ENCODE data around the gene ASPHD2. TPM values are rescaled to one million over a fixed set of nuclear protein-coding genes. Genes with fewer than 3 reads are reported as not detected.

The ASPHD2 gene
- total and polyA plus RNA-seq, 10 of the 15 experiments (the other 5 are each of a cell fraction or from before 2014, with no cell fraction given), result 1.6 to 10.6 (median 5.2) TPM

DNA sequence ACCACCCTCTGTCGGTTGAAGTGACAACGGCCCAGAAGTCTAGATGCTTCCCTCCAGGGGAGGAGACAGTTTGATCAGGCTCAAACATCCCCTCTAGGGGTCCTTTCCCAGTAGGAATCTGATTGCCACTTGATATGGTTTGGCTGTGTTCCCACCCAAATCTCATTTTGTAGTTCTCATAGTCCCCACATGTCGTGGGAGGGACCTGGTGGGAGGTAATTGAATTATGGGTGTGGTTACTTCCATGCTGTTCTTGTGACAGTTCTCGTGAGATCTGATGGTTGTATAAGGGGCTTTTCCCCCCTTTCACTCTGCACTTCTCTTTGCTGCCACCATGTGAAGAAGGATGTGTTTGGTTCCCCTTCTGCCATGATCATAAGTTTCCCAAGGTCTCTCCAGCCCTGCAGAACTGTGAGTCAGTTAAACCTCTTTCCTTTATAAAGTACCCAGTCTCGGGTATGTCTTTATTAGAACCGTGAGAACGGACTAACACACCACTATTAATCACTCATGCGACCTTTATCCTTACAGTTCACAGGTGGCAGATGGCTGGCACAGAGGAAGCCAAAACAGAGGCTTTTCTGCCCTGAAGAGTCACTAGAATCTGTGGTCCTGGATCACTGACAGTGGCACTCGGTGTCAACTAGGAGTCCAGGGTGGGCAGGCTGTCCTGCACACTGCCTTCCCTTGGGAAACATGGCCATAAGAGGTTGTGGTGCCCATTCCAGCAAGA, 21.6 kb downstream of the ASPHD2 start:
- Histone ChIP-seq H2AFZ (ENCODE audit: control insufficient read depth, low read depth, low read length) (no peak overlapping the region), H3K4me3 (no peak overlapping the region), H3K27ac (ENCODE audit: control insufficient read depth, insufficient read depth) (no peak overlapping the region), H3K79me2 (ENCODE audit: control insufficient read depth, insufficient read depth, low read length) (no peaks in the 10 kb centered on the region), H3K4me1 (ENCODE audit: control insufficient read depth, insufficient read depth, low read length) (no peaks in the 10 kb centered on the region), H3K27me3 (replicated peaks in 1 of 2; ENCODE audit: control insufficient read depth in 2 of 2, insufficient read depth in 2 of 2, low read length in 1 of 2) (no peaks in the 10 kb centered on the region), H3K9me3 (replicated peaks; ENCODE audit: control insufficient read depth, insufficient read depth, low read length) (no peaks in the 10 kb centered on the region), H3K4me2 (ENCODE audit: control insufficient read depth, insufficient read depth) (no peak overlapping the region), H4K20me1 (ENCODE audit: control insufficient read depth, insufficient read depth) (0 out of 2 replicates have a peak, but pooled peaks cover 3% of the 10 kb centered on the region), H3K9ac (ENCODE audit: control insufficient read depth, insufficient read depth, low read length) (no peak overlapping the region), H3K36me3 (ENCODE audit: control insufficient read depth in 2 of 2, insufficient read depth in 2 of 2, low read length in 1 of 2) (peaks cover 7 to 17% of the 10 kb centered on the region in 2 experiments)
- ChIA-PET POLR2A (no interaction called here), CTCF (no interaction called here), RAD21 (ENCODE audit: unreplicated experiment) (no interaction called here), SMC1A (ENCODE audit: uncharacterized antibody, unreplicated experiment) (interaction anchor here (1.8 kb wide), 1 partner anchor 15 kb away, joined by 4 read pairs; no protein-coding TSS in a partner anchor)
- in situ Hi-C loops (cut with MboI), result no loop called here
- FAIRE-seq (no peak), ATAC-seq (no peak), DNase-seq (ENCODE audit: low read depth, low spot score) (no peak)
- WGBS (ENCODE audit: insufficient coverage, insufficient replicate concordance, low lambda C conversion rate, missing lambda C conversion rate), result 89% methylated on average over 9 of the region's 9 CpGs
- TF ChIP-seq, protein P1, sequence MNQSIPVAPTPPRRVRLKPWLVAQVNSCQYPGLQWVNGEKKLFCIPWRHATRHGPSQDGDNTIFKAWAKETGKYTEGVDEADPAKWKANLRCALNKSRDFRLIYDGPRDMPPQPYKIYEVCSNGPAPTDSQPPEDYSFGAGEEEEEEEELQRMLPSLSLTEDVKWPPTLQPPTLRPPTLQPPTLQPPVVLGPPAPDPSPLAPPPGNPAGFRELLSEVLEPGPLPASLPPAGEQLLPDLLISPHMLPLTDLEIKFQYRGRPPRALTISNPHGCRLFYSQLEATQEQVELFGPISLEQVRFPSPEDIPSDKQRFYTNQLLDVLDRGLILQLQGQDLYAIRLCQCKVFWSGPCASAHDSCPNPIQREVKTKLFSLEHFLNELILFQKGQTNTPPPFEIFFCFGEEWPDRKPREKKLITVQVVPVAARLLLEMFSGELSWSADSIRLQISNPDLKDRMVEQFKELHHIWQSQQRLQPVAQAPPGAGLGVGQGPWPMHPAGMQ (IDR thresholded peaks at IDR 0.05; ENCODE audit: borderline replicate concordance), result no peak
- TF ChIP-seq RUNX3 (IDR thresholded peaks at IDR 0.05; ENCODE audit: low read length), result no peak
- TF ChIP-seq MEF2A (IDR thresholded peaks at IDR 0.05; ENCODE audit: insufficient read depth, low read depth, low read length), result no peak
- no peak for TF ChIP-seq RFX5 (IDR thresholded peaks at IDR 0.05; ENCODE audit: low read depth, low read length)
- no peak for TF ChIP-seq STAT1 (conservative IDR thresholded peaks at IDR 0.05)
- no peak for TF ChIP-seq SUPT20H (IDR thresholded peaks at IDR 0.05; ENCODE audit: borderline replicate concordance, control insufficient read depth, low read depth, low read length)
- no peak for TF ChIP-seq ZBTB33 (IDR thresholded peaks at IDR 0.05)
- TF ChIP-seq JUNB (IDR thresholded peaks at IDR 0.05), result no peak
- no peak for TF ChIP-seq MYC (IDR thresholded peaks at IDR 0.05; ENCODE audit: insufficient read depth, insufficient read length, insufficient replicate concordance, low read length, severe bottlenecking)
- TF ChIP-seq NR2F1 (conservative IDR thresholded peaks at IDR 0.05), result no peak
- TF ChIP-seq HCFC1 (IDR thresholded peaks at IDR 0.05; ENCODE audit: low read length), result no peak
- TF ChIP-seq, protein P2, sequence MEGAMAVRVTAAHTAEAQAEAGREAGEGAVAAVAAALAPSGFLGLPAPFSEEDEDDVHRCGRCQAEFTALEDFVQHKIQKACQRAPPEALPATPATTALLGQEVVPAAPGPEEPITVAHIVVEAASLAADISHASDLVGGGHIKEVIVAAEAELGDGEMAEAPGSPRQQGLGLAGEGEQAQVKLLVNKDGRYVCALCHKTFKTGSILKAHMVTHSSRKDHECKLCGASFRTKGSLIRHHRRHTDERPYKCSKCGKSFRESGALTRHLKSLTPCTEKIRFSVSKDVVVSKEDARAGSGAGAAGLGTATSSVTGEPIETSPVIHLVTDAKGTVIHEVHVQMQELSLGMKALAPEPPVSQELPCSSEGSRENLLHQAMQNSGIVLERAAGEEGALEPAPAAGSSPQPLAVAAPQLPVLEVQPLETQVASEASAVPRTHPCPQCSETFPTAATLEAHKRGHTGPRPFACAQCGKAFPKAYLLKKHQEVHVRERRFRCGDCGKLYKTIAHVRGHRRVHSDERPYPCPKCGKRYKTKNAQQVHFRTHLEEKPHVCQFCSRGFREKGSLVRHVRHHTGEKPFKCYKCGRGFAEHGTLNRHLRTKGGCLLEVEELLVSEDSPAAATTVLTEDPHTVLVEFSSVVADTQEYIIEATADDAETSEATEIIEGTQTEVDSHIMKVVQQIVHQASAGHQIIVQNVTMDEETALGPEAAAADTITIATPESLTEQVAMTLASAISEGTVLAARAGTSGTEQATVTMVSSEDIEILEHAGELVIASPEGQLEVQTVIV (IDR thresholded peaks at IDR 0.05; ENCODE audit: borderline replicate concordance, partially characterized antibody), result no peak
- no peak for TF ChIP-seq BACH1 (IDR thresholded peaks at IDR 0.05; ENCODE audit: borderline replicate concordance)
- TF ChIP-seq SIN3A (IDR thresholded peaks at IDR 0.05; ENCODE audit: low read depth, low read length), result no peak
- intact Hi-C loops (cut with micrococcal nuclease; ENCODE audit: unreplicated experiment), result no loop called here
- no TSS peak for BruUV-seq (replicated peaks)
